Lower leg skin (tissue), 3 donors: ENCODE data around the gene ME1.

Experiments used
- CTCF ChIP-seq, 3 donors: fragments of 450-650 bp; IDR thresholded peaks; one replicate each; pipeline ENCODE4 v1.5.1; 2016; ENCODE audit warnings: antibody characterized with exemption in 3 of 3, mild to moderate bottlenecking in 3 of 3, moderate library complexity in 2 of 3
- POLR2A ChIP-seq, 2 donors: fragments of 450-650 bp; IDR thresholded peaks; one replicate each; pipeline ENCODE4 v1.6.1; 2016 to 2017; ENCODE audit warnings: antibody characterized with exemption in 2 of 2, mild to moderate bottlenecking in 1 of 2, moderate library complexity in 1 of 2

GRCh38 chr6:83385473-83385872, 45.4 kb downstream of the ME1 start:
- no peak for TF ChIP-seq POLR2A (IDR thresholded peaks at IDR 0.05)
- no peak for TF ChIP-seq CTCF (IDR thresholded peaks at IDR 0.05)
